GM18861 (cell line): Measurements from ENCODE around the gene HERC5.
A peak's percentile ranks its signal among the peaks of the same experiment; 100 is the strongest.
"Not testable (repeated sequence)": the region's sequence is repeated elsewhere in the genome, so short reads cannot be mapped to it uniquely, and the experiment has no call there.

ENCODE experiments used
- ATAC-seq: cut with Tn5 transposase; IDR thresholded peaks from one replicate; pipeline ENCODE4 v1.9.1; 2021; ENCODE audit not compliant: unreplicated experiment

HERC5 gene

GRCh38 chr4:88456670-88457306, at the start of gene HERC5:
TSS of gene HERC5 (plus strand) at chr4:88457119. CDS start at chr4:88457270, 151 bp downstream.
- ATAC-seq: peak; percentile 87

- no peak for ATAC-seq
Measured at GRCh38 chr4:88409206-88409605, 47.7 kb upstream of the HERC5 start.

- no peak for ATAC-seq
Measured at GRCh38 chr4:88409789-88410188, 47.1 kb upstream of the HERC5 start.

GRCh38 chr4:88411491-88412096, 45.3 kb upstream of the HERC5 start:
- ATAC-seq: no peak

DNA sequence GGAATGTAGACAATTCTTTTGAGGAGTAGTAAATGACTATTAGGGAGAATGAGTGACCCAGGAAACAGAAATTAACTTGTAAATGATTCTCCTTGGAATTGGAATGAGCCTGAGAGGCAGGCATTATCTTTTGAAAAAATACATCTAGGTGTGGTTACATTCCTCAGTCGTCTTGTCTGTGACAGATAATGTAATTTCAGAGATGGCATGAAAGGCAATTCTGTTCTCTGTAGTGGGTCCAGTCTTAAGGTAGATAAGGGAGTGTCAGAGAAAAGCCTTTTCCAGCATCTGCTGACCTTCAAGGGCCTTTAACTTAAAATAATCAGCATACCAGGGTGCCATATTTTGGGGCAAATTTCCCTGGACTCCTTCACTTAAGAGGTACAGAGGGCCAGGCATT, 43.1 kb upstream of the HERC5 start:
- no peak for ATAC-seq

GRCh38 chr4:88414755-88415154, 42.2 kb upstream of the HERC5 start:
- ATAC-seq: no peak

- ATAC-seq: no peak
Measured at GRCh38 chr4:88415982-88416381, 40.9 kb upstream of the HERC5 start.

- ATAC-seq: no peak
Measured at GRCh38 chr4:88418411-88418810, 38.5 kb upstream of the HERC5 start.

- peak; percentile 55 for ATAC-seq
Measured at GRCh38 chr4:88419874-88420273, 37.0 kb upstream of the HERC5 start.

DNA sequence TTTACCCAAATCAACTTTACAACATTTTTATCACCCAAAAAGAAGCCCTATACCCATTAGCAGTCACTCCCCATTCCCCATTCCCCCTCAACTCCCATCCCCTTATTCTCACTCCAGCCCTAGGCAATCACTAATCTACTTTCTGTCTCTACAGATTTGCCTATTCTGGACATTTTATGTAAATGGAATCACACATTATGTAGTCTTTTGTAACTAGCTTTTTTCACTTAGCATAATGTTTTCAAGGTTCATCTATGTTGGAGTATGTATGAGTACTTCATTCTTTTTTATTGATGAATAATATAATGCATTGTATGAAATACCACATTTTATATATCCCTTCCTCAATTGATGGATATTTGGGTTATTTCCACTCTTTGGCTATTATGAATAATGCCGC, 36.1 kb upstream of the HERC5 start:
- no peak for ATAC-seq

DNA sequence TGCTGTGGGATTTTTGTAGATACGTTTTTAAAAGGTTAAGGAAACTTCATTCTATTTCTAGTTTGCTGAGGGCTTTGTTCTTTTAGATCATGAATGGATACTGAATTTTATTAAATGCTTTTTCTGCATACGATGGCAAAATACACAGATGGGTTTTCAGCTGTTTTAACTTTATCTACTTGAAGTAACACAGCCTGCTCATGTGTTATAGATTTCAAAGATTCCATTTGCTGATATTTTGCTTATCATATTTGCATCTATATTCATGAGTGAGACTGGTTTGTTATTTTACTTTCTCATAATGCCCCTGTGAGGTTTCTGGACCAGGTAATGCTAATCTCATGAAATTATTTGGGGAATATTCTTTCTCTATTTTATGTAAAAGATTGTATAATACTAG, 34.5 kb upstream of the HERC5 start:
- no peak for ATAC-seq

GRCh38 chr4:88429401-88429800, 27.5 kb upstream of the HERC5 start:
- ATAC-seq: no peak

GRCh38 chr4:88435987-88436693, 20.8 kb upstream of the HERC5 start:
- ATAC-seq: no peak

- ATAC-seq: not testable (repeated sequence)
Measured at GRCh38 chr4:88437873-88438272, 19.0 kb upstream of the HERC5 start.

GRCh38 chr4:88439161-88439760, 17.7 kb upstream of the HERC5 start:
- ATAC-seq: no peak

GRCh38 chr4:88440146-88440545, 16.8 kb upstream of the HERC5 start:
- no peak for ATAC-seq

DNA sequence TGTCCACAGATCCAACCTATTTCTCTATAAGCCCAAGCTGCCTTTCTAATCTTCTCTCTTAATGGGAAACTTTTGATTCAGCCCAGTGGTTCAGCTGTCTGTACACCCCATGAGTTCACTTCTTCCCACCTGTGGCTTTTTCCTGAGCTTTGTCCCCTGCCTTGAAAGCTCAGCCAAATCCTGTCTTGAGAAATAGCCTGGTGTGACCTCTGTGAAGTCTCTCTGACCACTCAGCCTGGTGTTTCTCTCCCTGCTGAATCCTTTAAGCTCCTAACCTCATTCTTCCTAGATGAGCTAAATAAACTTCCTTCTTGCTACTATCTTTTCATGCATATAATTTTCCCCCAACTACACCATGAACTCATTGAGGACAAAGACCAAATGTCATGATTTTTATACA, 15.2 kb upstream of the HERC5 start:
- ATAC-seq: no peak

- no peak for ATAC-seq
Measured at GRCh38 chr4:88442689-88443191, 14.2 kb upstream of the HERC5 start.

DNA sequence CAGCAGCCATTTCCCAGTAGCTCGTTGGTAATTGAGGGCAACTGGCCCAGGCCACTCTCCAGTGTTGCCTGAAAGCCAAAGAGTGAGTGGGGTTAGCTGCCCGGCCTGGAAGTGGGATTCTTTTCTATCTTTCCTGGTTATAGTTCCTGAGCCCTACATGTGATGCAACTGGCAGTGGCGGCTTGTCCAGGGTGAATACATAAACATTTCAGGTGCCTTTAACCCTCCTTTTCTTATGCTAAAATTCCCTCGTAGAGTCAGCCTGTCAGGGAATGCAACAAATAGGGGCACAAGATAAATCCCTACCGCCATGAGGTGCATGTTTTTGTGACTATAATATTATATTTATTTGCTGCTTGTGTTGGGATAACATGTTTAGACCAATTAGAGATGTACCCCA, 13.4 kb upstream of the HERC5 start:
- no peak for ATAC-seq

DNA sequence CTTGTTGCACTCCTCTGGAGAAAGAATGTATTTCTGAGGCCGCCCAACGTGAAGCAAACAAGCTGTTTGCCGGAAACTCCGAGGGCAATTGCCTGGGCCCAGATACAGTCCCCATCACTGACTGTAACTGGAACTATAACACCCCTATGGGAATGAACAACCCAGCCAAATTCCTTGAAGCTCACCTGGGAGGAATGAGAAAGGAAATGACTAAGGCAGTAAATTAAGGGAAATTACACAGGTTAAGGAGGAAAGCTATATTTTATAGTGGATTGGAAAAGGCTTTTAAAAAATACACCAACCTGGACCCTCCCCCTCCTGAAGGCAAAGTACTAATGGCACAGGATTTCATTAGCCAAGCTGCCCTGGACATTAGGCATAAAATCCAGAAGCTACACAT, 11.7 kb upstream of the HERC5 start:
- ATAC-seq: no peak

GRCh38 chr4:88446124-88446523, 10.8 kb upstream of the HERC5 start:
- ATAC-seq: no peak
